HFF-Myc (cell line): Measurements from ENCODE around the gene PNPLA6.
A peak's percentile ranks its signal among the peaks of the same experiment; 100 is the strongest.

Source experiments
- DNase-seq: peaks from one replicate; pipeline ENCODE4 v3.0.0-alpha.2; 2011; ENCODE audit warnings: low read depth; ENCODE audit errors: extremely low read depth
- H3K4me3 ChIP-seq: replicated peaks from 2 replicates; pipeline ENCODE4 v1.5.1; 2011; ENCODE audit warnings: low read depth, mild to moderate bottlenecking, control low read depth, low read length
- CTCF ChIP-seq: IDR thresholded peaks from 2 replicates; pipeline ENCODE4 v1.5.1; 2012; ENCODE audit warnings: mild to moderate bottlenecking, low read depth, low read length, control low read depth; ENCODE audit errors: missing control alignments

Gene PNPLA6

GRCh38 chr19:7578127-7578526 is 42.6 kb downstream of the PNPLA6 start:
- DNase-seq, result no peak
- H3K4me3 ChIP-seq, result no peak overlapping the region
- no peak for TF ChIP-seq CTCF

- no peak overlapping the region for H3K4me3 ChIP-seq
- TF ChIP-seq CTCF, result no peak
- no peak for DNase-seq
Measured at GRCh38 chr19:7579182-7579581, 43.7 kb downstream of the PNPLA6 start.

- no peak for TF ChIP-seq CTCF
- no peak for DNase-seq
- H3K4me3 ChIP-seq, result no peak overlapping the region
Measured at GRCh38 chr19:7582446-7582845, 46.9 kb downstream of the PNPLA6 start.

- TF ChIP-seq CTCF, result no peak
- no peak for DNase-seq
- no peak overlapping the region for H3K4me3 ChIP-seq
Measured at GRCh38 chr19:7589822-7590221, 54.3 kb downstream of the PNPLA6 start.

GRCh38 chr19:7590256-7590655 is 54.7 kb downstream of the PNPLA6 start:
- H3K4me3 ChIP-seq, result no peak overlapping the region
- no peak for DNase-seq
- TF ChIP-seq CTCF, result no peak

- H3K4me3 ChIP-seq, result no peak within 1 kb of the TSS
- DNase-seq, result peak; percentile 27
- no peak for TF ChIP-seq CTCF
Measured at GRCh38 chr19:7595466-7596133, 60.1 kb downstream of the PNPLA6 start, which contains the start of gene CAMSAP3. Gene CAMSAP3 (plus strand): TSS chr19:7595863. CDS start chr19:7596003, 140 bp downstream.

GRCh38 chr19:7596211-7596937 is 60.9 kb downstream of the PNPLA6 start:
- DNase-seq, result no peak
- H3K4me3 ChIP-seq, result no peak overlapping the region
- no peak for TF ChIP-seq CTCF
